Heart right ventricle (tissue), 16 donors: ENCODE results near the gene TECR. TPM values are rescaled to one million over a fixed set of nuclear protein-coding genes. Genes with fewer than 3 reads are reported as not detected.

Experiments used
- ATAC-seq, 8 donors: fragments of 200-7000 bp; cut with Tn5 transposase; one replicate each; pipeline ENCODE4 v1.9.1; 2020; ENCODE audit warnings: mild to moderate bottlenecking in 8 of 8, moderate library complexity in 8 of 8, moderate number of reproducible peaks in 1 of 8
- DNase-seq, 2 donors: peaks; one replicate each; pipeline ENCODE4 v3.0.0-alpha.2; 2020
- H3K27ac ChIP-seq, 10 donors: fragments of 200-600 bp; sonication (generic) in 2 of 10; one replicate each; pipeline versions ENCODE4 v1.5.0 to v1.8.0; 2020 to 2022; ENCODE audit warnings: mild to moderate bottlenecking in 3 of 10
- H3K27me3 ChIP-seq, 7 donors: fragments of 200-600 bp; one replicate each; pipeline ENCODE4 v1.8.0; 2021 to 2022; ENCODE audit warnings: mild to moderate bottlenecking in 2 of 7
- H3K36me3 ChIP-seq, 9 donors: fragments of 200-600 bp; sonication (generic) in 1 of 9; one replicate each; pipeline versions ENCODE4 v1.5.0 to v1.8.0; 2020 to 2022; ENCODE audit warnings: mild to moderate bottlenecking in 2 of 9
- H3K4me1 ChIP-seq, 9 donors: fragments of 200-600 bp; sonication (generic) in 1 of 9; one replicate each; pipeline versions ENCODE4 v1.5.0 to v1.8.0; 2020 to 2022; ENCODE audit warnings: mild to moderate bottlenecking in 4 of 9
- H3K4me3 ChIP-seq, 10 donors: fragments of 200-600 bp; sonication (generic) in 2 of 10; one replicate each; pipeline versions ENCODE4 v1.5.0 to v1.8.0; 2020 to 2022; ENCODE audit warnings: mild to moderate bottlenecking in 7 of 10, moderate library complexity in 2 of 10
- H3K9me3 ChIP-seq, 11 donors: fragments of 200-600 bp in 10 of 11; sonication (generic) in 2 of 11; one replicate each; pipeline versions ENCODE4 v1.5.0 to v1.8.0; 2013 to 2022; ENCODE audit warnings: mild to moderate bottlenecking in 2 of 11, control low read depth in 1 of 11, moderate library complexity in 1 of 11
- CTCF ChIP-seq, 9 donors: fragments of 200-600 bp; sonication (generic) in 2 of 9; IDR thresholded peaks; one replicate each; pipeline versions ENCODE4 v1.5.0 to v1.8.0; 2021 to 2022; ENCODE audit warnings: antibody characterized with exemption in 9 of 9, mild to moderate bottlenecking in 5 of 9, moderate library complexity in 1 of 9
- WGBS, 2 donors: extraction: QIAGEN DNeasy Blood & Tissue Kit; methylation state at CpG; one replicate each; pipeline ENCODE4 v1.1.7; 2013; ENCODE audit warnings: inconsistent platforms in 1 of 2; 5-methylcytosine and 5-hydroxymethylcytosine counted together
- intact Hi-C, 10 donors: fragments of 100-400 bp; cut with DNase I; formaldehyde crosslinking; loops; one replicate each; pipeline versions ENCODE4 v1.11.1 to v1.14.2; 2022
- polyA plus RNA-seq, 2 donors: library from polyadenylated mRNA; stranded (reverse); fragments of 200-250 nt; gene quantifications; one replicate each; pipeline ENCODE4 v1.2.3, GENCODE V29; 2013
- total RNA-seq, 10 donors: library from RNA; stranded (reverse); fragmentation: NEBNext Ultra II Directional in 3 of 10; extraction: Animal tissue kit (Norgen Biotek cat#: 25700) in 3 of 10; gene quantifications; one replicate each; pipeline versions ENCODE4 v1.2.1 to v1.2.4, GENCODE V29; 2021 to 2023
- donor health status: Arrhythmogenic right ventricular cardiomyopathy.
- donor health status: ischemic (EF 13 %, LVEDD 7.1; RV severe dilation, severe dysfunction).
- donor health status: healthy with polysubstance abuse.
- donor health status: DM: no; HTN: yes; CAD: no.
- donor health status: DM: no; HTN: no; CAD: no.
- donor health status: ischemic (EF 25% LVEDD 6.9; RV normal size, moderate dysfunction).
- donor health status: ischemic (EF 25% LVEDD 5.7; RV mildly dilated, moderate dysfunction).
- donor health status: healthy.
- donor health status: DM: yes; HTN: yes; CAD: no.
- donor health status: Ischemic cardiomyopathy.
- donor health status: ischemic (EF 35%, LVEDD 5.7; RV mildly dilated, moderate dysfunction).
- donor health status: nonischemic (EF 11% LVEDD 7.7; RV severe dilation, severe dysfunction).
- donor health status: DM: yes; HTN: yes; CAD: no.
- donor health status: PGD.
- donor health status: ischemic (EF 29% LVEDD 5.4; RV normal size, mild dysfunction).
- donor health status: nonischemic (EF 23%, LVEDD 6.1; RV moderate dilation, normal function).

TECR gene
- total and polyA plus RNA-seq, 12 donors = 61.4 to 194 (median 75.7) TPM

DNA sequence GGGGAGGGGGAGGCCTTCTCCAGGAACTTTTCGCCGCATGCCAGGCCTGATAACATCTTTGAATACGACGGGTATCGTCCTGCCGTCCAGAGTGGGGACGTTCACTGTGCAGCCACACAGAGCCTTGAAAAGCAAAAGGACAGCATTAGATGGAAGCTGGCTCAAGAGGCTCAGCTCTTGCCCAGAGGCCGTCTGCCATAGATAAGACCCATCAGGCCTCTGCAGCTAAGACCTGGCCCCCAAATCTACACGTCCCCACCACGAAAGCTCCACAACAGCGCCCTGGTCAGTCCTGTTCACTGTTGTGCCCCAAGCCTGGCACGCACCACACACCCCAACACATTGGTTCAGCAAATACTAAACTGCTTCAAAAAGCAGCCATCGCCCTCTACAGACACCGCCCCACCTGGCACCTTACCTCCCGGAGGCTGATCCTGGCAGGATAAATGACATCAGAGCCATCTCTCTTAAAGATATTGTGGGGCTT, 13.3 kb upstream of the TECR start:
- Histone ChIP-seq H3K9me3 (no peaks in the 10 kb centered on the region), H3K4me1 (peaks cover 15 to 57% (median 42%) of the 10 kb centered on the region in 9 donors), H3K36me3 (peaks cover 0 to 39% (median 23%) of the 10 kb centered on the region in 9 donors), H3K4me3 (peak overlapping the region; percentile 65 to 99 (median 92)), H3K27ac (peak overlapping the region in 6 of 10 donors; percentile 21 to 100 (median 99)), H3K27me3 (no peaks in the 10 kb centered on the region)
- no peak for ATAC-seq
- WGBS, 2 donors = 51 to 54% methylated on average over 15 of the region's 15 CpGs
- DNase-seq = no peak
- TF ChIP-seq CTCF (IDR thresholded peaks at IDR 0.05) = no peak
- intact Hi-C loops = loop anchor here in 1 of 10 donors (2.0 kb wide), 1 partner anchor 19 kb away; the partner anchor contains the start of gene GIPC1

DNA sequence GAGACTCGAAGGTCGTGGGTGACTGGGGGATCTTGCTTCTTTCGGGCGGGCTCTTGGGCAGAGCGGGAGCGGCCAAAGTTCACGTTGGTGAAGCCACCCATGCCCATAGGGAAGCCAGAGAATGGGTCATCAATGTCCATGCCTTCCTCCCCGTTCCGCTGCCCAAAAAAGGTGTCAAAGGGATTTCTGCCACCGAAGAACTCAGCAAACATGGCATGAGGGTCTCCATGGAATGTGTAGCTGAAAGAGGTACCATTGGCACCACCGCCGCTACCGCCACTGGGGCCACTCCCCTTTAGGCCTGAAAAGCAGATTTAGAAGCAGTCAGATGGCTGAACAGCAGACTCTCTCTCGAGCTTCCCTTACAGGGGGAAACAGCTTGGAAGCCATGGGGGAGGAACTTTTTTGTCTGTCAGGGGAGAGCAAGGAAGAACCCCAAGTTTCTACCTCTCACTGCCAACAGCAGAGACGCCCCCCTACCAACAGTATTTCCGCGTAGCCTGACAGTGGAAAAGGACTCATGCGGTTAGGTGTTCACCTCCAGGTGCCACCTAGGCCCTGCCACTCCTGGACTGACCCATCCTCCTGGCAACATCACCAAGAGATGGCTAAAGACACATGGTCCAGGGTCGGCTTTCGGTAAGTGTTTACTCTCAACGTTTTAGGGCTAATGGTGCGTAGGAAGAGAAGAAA, 12.5 kb upstream of the TECR start:
- H3K4me3 ChIP-seq = peak overlapping the region; percentile 65 to 99 (median 92)
- ATAC-seq (no peak), DNase-seq (no peak)
- H3K4me1 ChIP-seq = peaks cover 15 to 55% (median 42%) of the 10 kb centered on the region in 9 donors
- WGBS, 2 donors = 19 to 24% methylated on average over 22 of the region's 22 CpGs
- no peak for TF ChIP-seq CTCF (IDR thresholded peaks at IDR 0.05)
- intact Hi-C loops = loop anchor here in 1 of 10 donors (2.0 kb wide), 1 partner anchor 20 kb away; the partner anchor contains the start of gene GIPC1
- no peaks in the 10 kb centered on the region for H3K27me3 ChIP-seq
- peak overlapping the region; percentile 96 to 100 (median 100) for H3K27ac ChIP-seq
- peaks cover 0 to 39% (median 23%) of the 10 kb centered on the region in 9 donors for H3K36me3 ChIP-seq
- no peaks in the 10 kb centered on the region for H3K9me3 ChIP-seq

DNA sequence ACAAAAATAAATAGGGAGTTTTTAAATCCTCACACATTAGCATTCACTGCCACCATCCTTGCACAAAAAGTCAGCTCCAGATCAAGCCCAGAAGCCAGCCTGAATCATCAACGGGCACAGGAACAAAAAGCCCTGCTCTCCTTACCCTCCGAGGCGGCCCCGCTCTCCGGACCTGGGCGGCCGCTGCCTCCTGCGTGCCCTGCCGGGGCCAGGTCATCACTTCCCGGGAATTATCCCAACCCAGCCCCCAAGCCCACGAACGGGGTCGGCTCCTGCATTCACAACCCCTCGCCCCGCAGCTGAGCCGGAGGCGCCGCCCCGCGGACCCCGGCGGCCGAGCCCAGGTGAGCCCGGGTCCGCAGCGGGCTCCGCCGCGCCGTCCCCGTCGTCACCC, 12.0 kb upstream of the TECR start:
- TF ChIP-seq CTCF (IDR thresholded peaks at IDR 0.05) = no peak
- Histone ChIP-seq H3K4me1 (peaks cover 15 to 55% (median 42%) of the 10 kb centered on the region in 9 donors), H3K4me3 (peak overlapping the region; percentile 65 to 99 (median 92)), H3K36me3 (peaks cover 0 to 39% (median 23%) of the 10 kb centered on the region in 9 donors), H3K9me3 (no peaks in the 10 kb centered on the region), H3K27me3 (no peaks in the 10 kb centered on the region), H3K27ac (peak overlapping the region; percentile 96 to 100 (median 100))
- WGBS, 2 donors = 0% methylated on average over 32 of the region's 32 CpGs
- intact Hi-C loops = loop anchor here in 1 of 10 donors (2.0 kb wide), 1 partner anchor 21 kb away; the partner anchor contains the start of gene GIPC1
- no peak for DNase-seq
- peak in 1 of 8 donors; percentile 0 for ATAC-seq

GRCh38 chr19:14517840-14518505, 11.4 kb upstream of the TECR start, which contains the start of gene DNAJB1:
TSS of gene DNAJB1 (minus strand) at chr19:14518397. CDS start at chr19:14518349, 48 bp downstream.
- intact Hi-C loops = loop anchor here in 2 of 10 donors (1.0 to 2.0 kb wide), 2 partner anchors 21 to 22 kb away; partner anchors contain the start of gene GIPC1 (in 2 of the 2)
- DNase-seq (peak; percentile 83 to 87), ATAC-seq (peak; percentile 81 to 90 (median 88))
- Histone ChIP-seq H3K27me3 (no peaks in the 10 kb centered on the region), H3K4me3 (peak within 1 kb of the TSS; percentile 65 to 99 (median 92)), H3K4me1 (peaks cover 15 to 55% (median 42%) of the 10 kb centered on the region in 9 donors), H3K9me3 (no peaks in the 10 kb centered on the region), H3K27ac (peak within 1 kb of the TSS; percentile 96 to 100 (median 100)), H3K36me3 (peaks cover 0 to 38% (median 23%) of the 10 kb centered on the region in 9 donors)
- WGBS, 2 donors = 0% methylated on average over 78 to 81 of the region's 82 CpGs
- no peak for TF ChIP-seq CTCF (IDR thresholded peaks at IDR 0.05)
